ENCODE data around the gene LRP2BP.

LRP2BP gene

DNA sequence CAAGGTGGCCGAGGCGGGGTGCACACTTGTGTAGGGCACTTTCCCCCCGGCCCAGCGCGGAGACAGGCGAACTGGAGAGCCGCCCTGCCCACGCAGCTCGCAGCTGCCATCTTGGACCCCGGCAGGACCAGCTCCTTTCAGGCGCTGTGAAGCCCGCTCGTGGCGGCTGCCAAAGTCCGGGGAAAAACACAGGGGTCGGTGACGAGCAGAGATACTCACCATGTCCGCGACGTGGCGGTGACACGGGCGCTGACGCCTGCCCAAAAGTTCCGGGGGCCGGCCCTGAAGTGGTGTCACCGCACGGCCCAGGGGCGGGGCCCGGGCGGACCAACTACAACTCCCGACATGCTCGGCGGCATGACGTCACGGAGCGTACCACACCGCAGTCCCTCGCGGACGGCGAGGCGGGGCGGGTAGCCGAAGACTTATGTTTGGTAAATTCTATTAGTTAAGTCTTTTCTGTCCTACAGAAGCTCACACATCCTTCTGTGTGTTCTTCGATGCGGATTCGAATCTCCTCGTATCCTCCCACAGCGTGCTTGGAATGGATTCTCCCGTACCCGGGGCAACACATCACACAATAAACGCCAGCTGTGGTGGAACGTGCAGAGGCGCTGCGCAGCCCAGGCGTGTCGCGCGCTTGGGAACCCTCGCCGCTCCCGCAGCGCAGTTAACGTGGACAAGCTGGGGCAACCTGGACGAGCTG, 30.1 kb upstream of the LRP2BP start, which contains the start of gene UFSP2:
Gene UFSP2 (minus strand): TSS at position 318 of the 706 bp plus-strand sequence. CDS start 96 bp downstream, at position 222.
- H3K4me3 ChIP-seq (ENCODE audit: low read depth, low read length) = peak within 1 kb of the TSS; percentile 91
- TF ChIP-seq, protein P1, sequence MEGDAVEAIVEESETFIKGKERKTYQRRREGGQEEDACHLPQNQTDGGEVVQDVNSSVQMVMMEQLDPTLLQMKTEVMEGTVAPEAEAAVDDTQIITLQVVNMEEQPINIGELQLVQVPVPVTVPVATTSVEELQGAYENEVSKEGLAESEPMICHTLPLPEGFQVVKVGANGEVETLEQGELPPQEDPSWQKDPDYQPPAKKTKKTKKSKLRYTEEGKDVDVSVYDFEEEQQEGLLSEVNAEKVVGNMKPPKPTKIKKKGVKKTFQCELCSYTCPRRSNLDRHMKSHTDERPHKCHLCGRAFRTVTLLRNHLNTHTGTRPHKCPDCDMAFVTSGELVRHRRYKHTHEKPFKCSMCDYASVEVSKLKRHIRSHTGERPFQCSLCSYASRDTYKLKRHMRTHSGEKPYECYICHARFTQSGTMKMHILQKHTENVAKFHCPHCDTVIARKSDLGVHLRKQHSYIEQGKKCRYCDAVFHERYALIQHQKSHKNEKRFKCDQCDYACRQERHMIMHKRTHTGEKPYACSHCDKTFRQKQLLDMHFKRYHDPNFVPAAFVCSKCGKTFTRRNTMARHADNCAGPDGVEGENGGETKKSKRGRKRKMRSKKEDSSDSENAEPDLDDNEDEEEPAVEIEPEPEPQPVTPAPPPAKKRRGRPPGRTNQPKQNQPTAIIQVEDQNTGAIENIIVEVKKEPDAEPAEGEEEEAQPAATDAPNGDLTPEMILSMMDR (IDR thresholded peaks at IDR 0.05; ENCODE audit: low read depth, low read length) = no peak

DNA sequence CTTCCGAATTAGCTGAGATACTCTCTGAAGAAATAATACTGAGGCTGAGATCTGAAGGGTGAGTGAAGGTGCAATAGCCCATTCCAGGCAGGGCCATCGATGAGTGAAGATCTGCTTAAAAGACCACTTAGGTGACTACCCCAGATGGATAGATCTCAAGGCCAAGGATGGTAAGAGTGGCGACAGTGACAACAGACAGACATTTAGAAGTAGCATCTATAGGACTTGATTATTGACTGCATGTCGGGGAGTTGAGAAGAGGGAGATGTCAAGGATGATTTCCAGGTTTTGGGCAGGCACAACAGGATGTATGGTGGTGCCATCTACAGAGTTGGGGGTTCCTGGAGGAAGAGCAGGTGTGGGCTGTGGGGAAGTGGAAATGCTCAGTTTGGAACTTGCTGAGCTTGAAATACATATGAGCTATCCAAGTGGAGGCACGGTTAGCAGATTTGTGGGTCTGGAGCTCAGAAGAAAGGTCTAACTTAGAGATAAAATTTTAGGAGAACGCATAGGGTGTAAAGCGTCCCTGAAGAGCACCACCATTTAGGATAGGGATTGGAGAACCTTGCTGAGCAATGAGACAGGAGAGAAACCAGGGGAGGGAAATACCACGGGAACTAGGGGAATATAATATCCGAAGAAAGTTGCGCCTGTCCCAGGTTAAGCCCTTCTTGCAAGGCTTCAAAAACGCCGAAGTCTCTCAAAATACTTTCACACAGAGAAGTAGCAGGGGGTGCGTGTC, 29.4 kb upstream of the LRP2BP start:
- TF ChIP-seq, protein P1 (IDR thresholded peaks at IDR 0.05; ENCODE audit: low read depth, low read length) = no peak
- H3K4me3 ChIP-seq (ENCODE audit: low read depth, low read length) = peak overlapping the region; percentile 91

DNA sequence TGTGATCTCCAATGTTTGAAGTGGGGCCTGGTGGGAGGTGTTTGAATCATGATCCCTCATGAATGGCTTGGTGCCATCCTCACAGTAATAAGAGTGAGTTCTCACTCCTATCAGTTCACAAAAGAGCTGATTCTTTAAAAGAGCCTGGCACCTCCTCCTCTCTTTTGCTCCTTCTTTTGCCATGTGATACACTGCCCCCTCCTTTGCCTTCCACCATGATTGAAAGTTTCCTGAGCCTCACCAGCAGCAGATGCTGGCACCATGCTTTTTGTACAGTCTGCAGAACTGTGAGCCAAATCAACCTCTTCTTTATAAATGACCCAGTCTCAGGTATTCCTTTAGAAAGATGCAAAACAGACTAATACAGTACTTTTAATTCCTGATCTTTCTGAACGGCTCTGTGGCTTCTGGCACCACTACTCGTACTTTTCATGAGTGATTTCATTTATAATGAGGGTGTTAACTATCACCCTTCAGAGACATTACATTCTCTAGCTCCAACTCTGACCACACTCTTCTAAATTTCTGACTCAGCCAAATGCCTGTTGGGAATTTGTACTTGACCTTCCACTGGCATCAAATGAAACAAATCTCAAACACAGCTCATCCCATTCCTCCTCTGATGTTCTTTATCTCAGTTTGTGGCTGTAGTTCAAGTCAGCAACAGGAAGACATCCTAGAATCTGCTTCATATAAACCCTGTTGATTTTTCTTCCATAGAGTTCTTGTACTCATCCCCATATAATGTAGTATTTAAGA, 25.8 kb upstream of the LRP2BP start:
- H3K4me3 ChIP-seq (ENCODE audit: low read depth, low read length) = no peak overlapping the region
- TF ChIP-seq, protein P1 (IDR thresholded peaks at IDR 0.05; ENCODE audit: low read depth, low read length) = no peak

DNA sequence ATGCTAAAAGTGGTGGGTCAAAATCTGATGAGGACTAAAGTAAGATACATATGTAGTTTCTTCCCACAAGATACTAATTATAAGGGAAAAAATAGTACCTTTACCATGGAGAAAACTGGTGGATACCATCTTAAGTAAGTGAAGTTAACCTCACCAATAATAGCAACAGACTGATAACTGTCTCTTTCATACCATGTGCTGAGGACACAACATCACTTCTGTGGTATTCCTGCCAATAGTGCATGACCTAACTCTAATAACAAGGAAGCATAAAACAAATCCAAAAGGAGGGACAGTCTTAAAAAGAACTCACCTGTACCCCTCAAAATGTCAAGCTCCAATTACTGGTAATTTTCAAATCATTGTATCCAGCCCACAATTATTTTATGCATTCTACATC, 21.2 kb upstream of the LRP2BP start:
- H3K4me3 ChIP-seq (ENCODE audit: low read depth, low read length) = no peak overlapping the region
- TF ChIP-seq, protein P1 (IDR thresholded peaks at IDR 0.05; ENCODE audit: low read depth, low read length) = no peak

DNA sequence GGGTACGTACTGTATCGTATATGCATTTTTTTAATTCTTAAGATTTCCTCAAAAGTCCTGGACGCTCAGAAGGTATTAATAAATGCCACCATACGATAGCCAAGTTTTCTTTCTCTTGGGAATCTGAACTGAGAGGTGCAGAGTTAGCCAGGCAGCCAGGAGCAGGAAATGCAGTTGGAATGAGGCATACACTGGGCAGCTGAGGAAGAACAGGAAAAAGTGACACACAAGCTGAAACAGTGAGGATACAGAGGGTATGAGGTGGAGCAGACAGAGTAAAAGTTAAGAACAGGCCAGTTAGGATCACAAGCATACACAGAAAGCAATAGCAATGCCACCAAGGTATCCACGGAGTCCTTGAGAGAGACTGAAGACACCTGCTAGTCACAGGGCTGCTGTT, 16.7 kb upstream of the LRP2BP start:
- H3K4me3 ChIP-seq (ENCODE audit: low read depth, low read length) = no peak overlapping the region
- TF ChIP-seq, protein P1 (IDR thresholded peaks at IDR 0.05; ENCODE audit: low read depth, low read length) = no peak

DNA sequence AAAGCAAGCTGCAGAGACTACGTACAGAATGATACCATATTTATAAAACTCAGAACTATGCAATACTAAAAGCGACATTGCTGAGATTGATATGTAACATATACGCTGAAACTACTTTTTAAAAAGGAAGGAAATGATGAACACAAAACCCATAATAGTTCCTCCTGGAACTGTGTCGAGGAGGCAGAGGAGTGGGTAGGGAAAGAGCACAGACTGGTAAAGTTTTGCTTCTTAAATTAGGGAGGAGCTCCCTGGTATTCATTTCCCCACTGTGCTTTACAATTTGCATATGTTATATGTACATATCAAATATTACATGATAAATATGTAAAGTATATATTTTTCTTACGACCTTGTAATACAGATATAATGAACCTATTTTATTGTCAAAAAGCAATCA, 16.1 kb upstream of the LRP2BP start:
- no peak overlapping the region for H3K4me3 ChIP-seq (ENCODE audit: low read depth, low read length)
- TF ChIP-seq, protein P1 (IDR thresholded peaks at IDR 0.05; ENCODE audit: low read depth, low read length) = no peak
